Endodermal cell (in vitro differentiated cells): ENCODE data around the gene DOCK9. TPM values are rescaled to one million over a fixed set of nuclear protein-coding genes. Genes with fewer than 3 reads are reported as not detected.

ENCODE experiments used
- DNase-seq: peaks from one replicate; pipeline ENCODE4 v3.0.0-alpha.2; 2017
- H3K27ac ChIP-seq: 2 replicates; pipeline ENCODE4 v1.5.1; 2013; ENCODE audit warnings: mild to moderate bottlenecking, low read depth, low read length, moderate library complexity
- H3K27me3 ChIP-seq: 2 replicates; pipeline ENCODE4 v1.6.1; 2013; ENCODE audit warnings: mild to moderate bottlenecking, low read length, moderate library complexity; ENCODE audit not compliant: insufficient read depth, control insufficient read depth, poor library complexity, severe bottlenecking
- H3K36me3 ChIP-seq: 2 replicates; pipeline ENCODE4 v1.7.0; 2013; ENCODE audit warnings: mild to moderate bottlenecking, low read length, moderate library complexity; ENCODE audit not compliant: control insufficient read depth, insufficient read depth
- H3K4me1 ChIP-seq: one replicate; pipeline ENCODE4 v1.7.0; 2013; ENCODE audit warnings: low read length; ENCODE audit not compliant: control insufficient read depth, insufficient read depth
- H3K4me3 ChIP-seq: 2 replicates; pipeline ENCODE4 v1.5.1; 2013; ENCODE audit warnings: mild to moderate bottlenecking, low read length, moderate library complexity
- H3K9ac ChIP-seq: 2 replicates; pipeline ENCODE4 v1.6.1; 2013; ENCODE audit warnings: mild to moderate bottlenecking, low read length, moderate library complexity; ENCODE audit not compliant: poor library complexity, severe bottlenecking; ENCODE audit errors: extremely low read depth
- H3K9me3 ChIP-seq: 2 replicates; pipeline ENCODE4 v1.6.1; 2013; ENCODE audit warnings: mild to moderate bottlenecking, low read length, moderate library complexity; ENCODE audit not compliant: control insufficient read depth
- H3K27ac Mint-ChIP-seq: 2 replicates; pipeline ENCODE4 v1.8.0; 2020; ENCODE audit warnings: mixed read lengths
- H3K27me3 Mint-ChIP-seq: 2 replicates; pipeline ENCODE4 v1.8.0; 2021; ENCODE audit warnings: mild to moderate bottlenecking, mixed read lengths; ENCODE audit not compliant: insufficient read depth
- H3K36me3 Mint-ChIP-seq: 2 replicates; pipeline ENCODE4 v1.8.0; 2020; ENCODE audit warnings: low read depth, mixed read lengths
- H3K4me1 Mint-ChIP-seq: 2 replicates; pipeline ENCODE4 v1.8.0; 2020; ENCODE audit warnings: mixed read lengths
- H3K4me3 Mint-ChIP-seq: 2 replicates; pipeline ENCODE4 v1.8.0; 2020; ENCODE audit warnings: mild to moderate bottlenecking, moderate library complexity, mixed read lengths
- H3K9me3 Mint-ChIP-seq: 2 replicates; pipeline ENCODE4 v1.8.0; 2020; ENCODE audit warnings: mild to moderate bottlenecking, mixed read lengths
- CTCF ChIP-seq: fragments of 200-600 bp; sonication (generic); conservative IDR thresholded peaks from 2 replicates; pipeline ENCODE4 v1.5.0; 2021; ENCODE audit warnings: antibody characterized with exemption, mild to moderate bottlenecking
- WGBS, 2 experiments: methylation state at CpG; one replicate each; pipeline versions ENCODE4 v1.1.5 to v1.1.7; 2013; ENCODE audit warnings: missing lambda C conversion rate in 2 of 2, mixed read lengths in 1 of 2; ENCODE audit not compliant: insufficient coverage in 1 of 2, insufficient read length in 1 of 2; 5-methylcytosine and 5-hydroxymethylcytosine counted together
- total RNA-seq, 2 donors: library from RNA; stranded (reverse); fragmentation: NEBNext Ultra II Directional in 1 of 2; extraction: Animal tissue kit (Norgen Biotek cat#: 25700) in 1 of 2; gene quantifications; 2 replicates in 1 of 2; 3 replicates in 1 of 2; pipeline ENCODE4 v1.2.1, GENCODE V29; 2021

Gene DOCK9
- total RNA-seq, 2 donors from 2014 or later: 15.6 to 22.5 TPM

- peaks cover 10% of the 10 kb centered on the region for H3K9me3 ChIP-seq
- H3K27ac ChIP-seq: no peak overlapping the region
- TF ChIP-seq CTCF: no peak
- H3K4me1 ChIP-seq: peaks cover 2% of the 10 kb centered on the region
- no peak for DNase-seq
- Mint-ChIP-seq H3K27ac (no peak overlapping the region), H3K9me3 (peaks cover 12% of the 10 kb centered on the region), H3K27me3 (no peaks in the 10 kb centered on the region), H3K36me3 (peaks cover 15% of the 10 kb centered on the region), H3K4me1 (peaks cover 19% of the 10 kb centered on the region), H3K4me3 (no peak overlapping the region)
- H3K27me3 ChIP-seq: no peaks in the 10 kb centered on the region
- H3K36me3 ChIP-seq: no peaks in the 10 kb centered on the region
- no peak overlapping the region for H3K4me3 ChIP-seq
- WGBS, 2 experiments: 98 to 100% methylated on average over 2 to 4 of the region's 4 CpGs
- no peak overlapping the region for H3K9ac ChIP-seq
These were observed 99.9 kb downstream of the DOCK9 start for GRCh38 chr13:98877936-98878335.

- Mint-ChIP-seq H3K9me3 (peaks cover 12% of the 10 kb centered on the region), H3K27ac (no peak overlapping the region), H3K27me3 (no peaks in the 10 kb centered on the region), H3K36me3 (peaks cover 20% of the 10 kb centered on the region), H3K4me1 (peaks cover 19% of the 10 kb centered on the region), H3K4me3 (no peak overlapping the region)
- no peak for DNase-seq
- Histone ChIP-seq H3K4me3 (no peak overlapping the region), H3K9me3 (peaks cover 11% of the 10 kb centered on the region), H3K27me3 (no peaks in the 10 kb centered on the region), H3K36me3 (no peaks in the 10 kb centered on the region), H3K27ac (no peak overlapping the region), H3K4me1 (peaks cover 2% of the 10 kb centered on the region), H3K9ac (no peak overlapping the region)
- 96 to 97% methylated on average over 3 of the region's 3 CpGs for WGBS, 2 experiments
- no peak for TF ChIP-seq CTCF
These were observed 100.4 kb downstream of the DOCK9 start for GRCh38 chr13:98877466-98877865.

- no peak for DNase-seq
- H3K27ac ChIP-seq: no peak overlapping the region
These were observed 102.6 kb downstream of the DOCK9 start for GRCh38 chr13:98875146-98875729.

More at GRCh38 chr13:98875146-98875729, 102.6 kb downstream of the DOCK9 start:
- H3K4me3 ChIP-seq: no peak overlapping the region
- no peak for TF ChIP-seq CTCF
- H3K9me3 ChIP-seq: peaks cover 11% of the 10 kb centered on the region
- Mint-ChIP-seq H3K4me1 (peaks cover 19% of the 10 kb centered on the region), H3K4me3 (no peak overlapping the region), H3K27me3 (no peaks in the 10 kb centered on the region), H3K9me3 (peaks cover 12% of the 10 kb centered on the region), H3K27ac (peak overlapping the region; percentile 53), H3K36me3 (peaks cover 18% of the 10 kb centered on the region)
- WGBS, 2 experiments: 76 to 80% methylated on average over 1 of the region's 1 CpG
- no peaks in the 10 kb centered on the region for H3K36me3 ChIP-seq
- H3K27me3 ChIP-seq: no peaks in the 10 kb centered on the region
- H3K4me1 ChIP-seq: peaks cover 2% of the 10 kb centered on the region
- H3K9ac ChIP-seq: no peak overlapping the region
